Body of pancreas (tissue), 4 donors: ENCODE results near the gene CADPS.

ENCODE experiments used
- CTCF ChIP-seq, 7 experiments: fragments of 450-650 bp in 4 of 7; fragments of 200-600 bp in 3 of 7; sonication (generic) in 3 of 7; IDR thresholded peaks; one replicate each; pipeline ENCODE4 v1.5.1; 2016 to 2019; ENCODE audit warnings: antibody characterized with exemption in 7 of 7
- POLR2A ChIP-seq, 3 donors: fragments of 450-650 bp; IDR thresholded peaks; one replicate each; pipeline ENCODE4 v1.6.1; 2016; ENCODE audit warnings: antibody characterized with exemption in 3 of 3, mild to moderate bottlenecking in 2 of 3

GRCh38 chr3:62462788-62463187, 412.4 kb downstream of the CADPS start:
- no peak for TF ChIP-seq CTCF (IDR thresholded peaks at IDR 0.05)
- no peak for TF ChIP-seq POLR2A (IDR thresholded peaks at IDR 0.05)
